Endothelial cell of coronary artery (primary cell): Measurements from ENCODE around the gene TDRD10. TPM values are rescaled to one million over a fixed set of nuclear protein-coding genes. Genes with fewer than 3 reads are reported as not detected.

Experiments used
- total RNA-seq: library from RNA; depleted of rRNA; stranded (reverse); fragments of >200 nt; gene quantifications from 2 replicates; pipeline ENCODE4 v1.2.3, GENCODE V29; 2014

The TDRD10 gene, protein sequence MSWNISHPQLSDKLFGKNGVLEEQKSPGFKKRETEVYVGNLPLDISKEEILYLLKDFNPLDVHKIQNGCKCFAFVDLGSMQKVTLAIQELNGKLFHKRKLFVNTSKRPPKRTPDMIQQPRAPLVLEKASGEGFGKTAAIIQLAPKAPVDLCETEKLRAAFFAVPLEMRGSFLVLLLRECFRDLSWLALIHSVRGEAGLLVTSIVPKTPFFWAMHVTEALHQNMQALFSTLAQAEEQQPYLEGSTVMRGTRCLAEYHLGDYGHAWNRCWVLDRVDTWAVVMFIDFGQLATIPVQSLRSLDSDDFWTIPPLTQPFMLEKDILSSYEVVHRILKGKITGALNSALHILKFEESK
- 2.5 and 2.7 TPM in 2 replicates for total RNA-seq

DNA sequence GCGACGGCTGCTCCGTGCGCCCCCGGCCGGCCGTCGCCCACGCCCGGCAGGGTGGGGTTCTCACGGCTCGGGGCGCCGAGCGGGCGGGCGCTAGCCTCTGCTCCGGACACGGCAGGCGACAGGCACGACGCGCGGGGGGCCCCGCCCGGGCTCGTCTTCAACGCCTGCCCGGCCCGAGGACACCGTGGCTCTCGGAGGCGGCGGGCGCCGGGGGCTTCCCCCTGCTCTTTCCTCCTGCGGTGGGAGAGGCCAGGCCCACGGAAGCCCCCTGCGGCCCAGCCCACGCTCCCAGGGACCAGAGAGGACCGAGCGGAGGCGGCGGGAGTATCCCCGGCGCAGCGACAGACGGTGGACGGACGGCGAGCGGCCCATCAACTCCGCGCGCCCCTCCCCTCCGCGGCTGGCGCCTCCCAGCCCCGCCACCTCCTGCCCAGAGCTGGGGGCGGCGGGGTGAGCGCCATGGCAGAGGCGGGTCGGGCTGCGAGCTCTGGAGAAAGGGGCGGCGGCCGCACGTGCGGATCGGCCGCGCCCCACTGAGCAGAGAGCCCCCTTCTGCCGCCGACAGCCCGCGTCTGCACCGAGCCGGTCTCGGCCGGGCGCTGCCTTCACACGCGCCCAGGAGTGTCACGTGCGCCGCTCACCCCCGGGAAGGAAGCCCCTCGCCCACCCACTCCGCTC lies at the start of gene TDRD10, which contains the start of gene SHE:
Gene TDRD10, plus strand, starts transcription at position 154 of the 678 bp plus-strand sequence. CDS start 4,685 bp downstream, outside the sequence.
Gene SHE, minus strand, starts transcription at position 347 of the 678 bp plus-strand sequence. CDS start 386 bp downstream, outside the sequence.

DNA sequence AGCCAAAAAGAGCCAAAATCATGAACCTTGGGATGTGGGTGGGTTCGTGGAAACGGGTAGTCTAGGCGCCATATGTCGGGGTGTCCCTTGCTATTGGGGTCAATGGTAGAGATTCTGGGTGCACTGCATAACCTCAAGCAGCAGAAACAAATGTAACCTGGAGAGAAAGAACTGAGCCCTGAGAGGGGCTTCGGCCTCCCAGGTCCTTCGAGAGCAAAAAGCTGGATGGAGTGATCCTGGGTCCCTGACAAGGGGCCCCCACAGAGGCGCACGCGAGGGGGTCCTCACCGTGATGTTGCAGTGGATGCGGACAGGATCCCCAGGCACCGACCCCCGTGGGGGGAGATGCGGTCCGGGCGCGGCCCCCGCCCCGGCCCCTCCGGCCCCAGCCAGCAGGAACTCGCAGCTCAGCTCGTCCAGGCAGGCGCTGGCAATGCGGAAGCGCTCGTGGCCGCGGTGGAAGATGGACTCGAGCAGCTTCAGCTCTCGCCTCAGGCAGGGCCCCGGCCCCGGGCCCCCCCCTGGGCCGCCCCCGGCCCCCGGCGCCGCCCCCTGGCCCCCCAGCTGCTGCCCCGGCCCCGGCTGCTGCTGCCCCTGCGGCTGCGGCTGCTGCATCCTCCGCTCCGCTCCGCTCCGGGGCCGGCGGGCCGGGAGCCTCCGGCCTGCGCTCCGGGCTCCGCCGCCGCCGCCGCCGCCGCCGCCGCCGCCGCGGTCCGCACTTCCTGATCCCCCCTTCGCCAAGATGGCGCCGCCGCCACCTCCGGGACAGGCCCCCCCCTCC lies 56.1 kb downstream of the TDRD10 start, which contains the start of gene UBE2Q1:
Gene UBE2Q1, minus strand, starts transcription at position 724 of the 781 bp plus-strand sequence. Its CDS starts 109 bp downstream, at position 615.

DNA sequence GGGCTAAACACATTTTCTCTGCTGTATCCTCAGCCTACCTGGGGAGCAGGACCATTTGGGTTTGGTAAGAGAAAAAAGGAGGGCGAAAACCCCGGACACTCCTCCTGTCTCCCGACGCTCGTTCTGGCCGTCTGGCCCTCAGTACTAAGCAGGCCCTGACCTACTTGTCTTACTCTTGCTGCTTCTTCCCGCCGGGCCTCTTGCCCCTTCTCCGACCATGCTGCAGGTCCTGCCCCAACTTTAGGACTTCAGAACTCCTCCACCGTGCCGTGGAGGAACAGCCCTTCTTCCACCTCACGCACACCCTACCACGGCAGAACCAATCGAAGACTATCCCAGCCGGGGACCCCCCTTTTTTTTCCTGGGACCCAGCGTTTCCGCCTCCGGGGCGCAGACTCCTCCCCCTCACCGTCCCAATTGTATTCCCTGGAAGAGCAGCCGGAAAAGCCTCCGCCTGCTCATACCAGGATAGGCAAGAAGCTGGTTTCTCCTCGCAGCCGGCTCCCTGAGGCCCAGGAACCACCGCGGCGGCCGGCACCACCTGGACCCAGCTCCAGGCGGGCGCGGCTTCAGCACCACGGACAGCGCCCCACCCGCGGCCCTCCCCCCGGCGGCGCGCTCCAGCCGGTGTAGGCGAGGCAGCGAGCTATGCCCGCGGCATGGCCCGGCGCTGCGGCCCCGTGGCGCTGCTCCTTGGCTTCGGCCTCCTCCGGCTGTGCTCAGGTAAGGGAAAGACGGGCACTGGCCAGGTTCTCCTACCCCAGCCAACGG lies 65.6 kb downstream of the TDRD10 start, which contains the start of gene CHRNB2:
Gene CHRNB2, plus strand, starts transcription at position 393 of the 771 bp plus-strand sequence. Its CDS starts 267 bp downstream, at position 660.

Other genes with a start within 250 kb of the TDRD10 start
- 87.4 and 90.5 TPM in 2 replicates for gene HAX1, start 229.6 kb upstream of the TDRD10 start, total RNA-seq
- gene AQP10, start 181.1 kb upstream of the TDRD10 start, total RNA-seq = not detected in 2 replicates
- gene ATP8B2, start 176.7 kb upstream of the TDRD10 start, total RNA-seq = 66.4 and 66.5 TPM in 2 replicates
- gene IL6R, start 96.9 kb upstream of the TDRD10 start, total RNA-seq = 2.9 and 3.1 TPM in 2 replicates
- 41.9 and 59.6 TPM in 2 replicates for gene SHE, start 193 bp downstream of the TDRD10 start, total RNA-seq
- gene UBE2Q1, start 56.4 kb downstream of the TDRD10 start, total RNA-seq = 28.5 and 29.1 TPM in 2 replicates
- gene CHRNB2, start 65.6 kb downstream of the TDRD10 start, total RNA-seq = not detected in 2 replicates
- gene ADAR, start 106.0 kb downstream of the TDRD10 start, total RNA-seq = 73.6 and 79.6 TPM in 2 replicates